DMS53 (cell line): ENCODE data around the gene GNA15.
"Not testable (repeated sequence)": the region's sequence is repeated elsewhere in the genome, so short reads cannot be mapped to it uniquely, and the experiment has no call there.

Source experiments
- DNase-seq: peaks from one replicate; lab custom pipeline; 2025; lab: John Stamatoyannopoulos, UW

Gene GNA15, protein sequence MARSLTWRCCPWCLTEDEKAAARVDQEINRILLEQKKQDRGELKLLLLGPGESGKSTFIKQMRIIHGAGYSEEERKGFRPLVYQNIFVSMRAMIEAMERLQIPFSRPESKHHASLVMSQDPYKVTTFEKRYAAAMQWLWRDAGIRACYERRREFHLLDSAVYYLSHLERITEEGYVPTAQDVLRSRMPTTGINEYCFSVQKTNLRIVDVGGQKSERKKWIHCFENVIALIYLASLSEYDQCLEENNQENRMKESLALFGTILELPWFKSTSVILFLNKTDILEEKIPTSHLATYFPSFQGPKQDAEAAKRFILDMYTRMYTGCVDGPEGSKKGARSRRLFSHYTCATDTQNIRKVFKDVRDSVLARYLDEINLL

GRCh38 chr19:3135961-3136683 lies at the start of gene GNA15:
GNA15 (plus strand) TSS chr19:3136033; CDS start chr19:3136451, 418 bp downstream.
- DNase-seq, result no peak

GRCh38 chr19:3087769-3088168 lies 48.1 kb upstream of the GNA15 start:
- DNase-seq, result no peak

- DNase-seq, result not testable (repeated sequence)
Measured at GRCh38 chr19:3089299-3089855, 46.5 kb upstream of the GNA15 start.

DNA sequence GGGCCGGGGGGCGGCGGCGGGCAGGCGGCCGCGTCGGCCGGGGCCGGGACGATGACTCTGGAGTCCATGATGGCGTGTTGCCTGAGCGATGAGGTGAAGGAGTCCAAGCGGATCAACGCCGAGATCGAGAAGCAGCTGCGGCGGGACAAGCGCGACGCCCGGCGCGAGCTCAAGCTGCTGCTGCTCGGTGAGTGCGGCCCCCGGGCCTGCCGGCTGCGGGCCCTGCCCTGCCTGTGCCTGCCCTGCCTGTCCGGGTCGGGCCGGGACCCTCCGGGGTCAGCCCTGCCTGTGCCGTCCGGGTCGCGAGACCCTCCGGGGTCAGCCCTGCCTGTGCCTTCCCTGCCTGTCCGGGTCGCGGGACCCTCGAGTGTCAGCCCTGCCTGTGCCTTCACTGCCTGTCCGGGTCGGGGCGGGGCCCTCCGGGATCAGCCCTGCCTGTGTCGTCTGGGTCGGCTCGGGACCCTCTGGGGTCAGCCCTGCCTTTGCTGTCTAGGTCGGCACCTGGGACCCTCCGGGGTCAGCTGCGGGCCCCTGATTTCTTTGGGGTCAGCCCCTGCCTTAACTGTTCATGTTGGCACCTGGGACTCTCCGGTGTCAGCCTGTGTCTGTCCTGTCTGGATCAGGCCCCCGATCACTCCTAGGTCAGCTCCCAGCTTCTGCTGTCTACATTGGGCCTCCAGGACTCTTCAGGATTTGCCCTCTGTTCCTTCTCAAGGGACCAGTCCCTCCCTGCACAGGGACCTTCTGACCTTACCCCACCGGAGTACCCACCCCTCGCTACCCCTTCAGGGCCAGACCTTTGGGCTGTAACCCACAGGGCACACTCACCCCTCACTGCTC lies 41.0 kb upstream of the GNA15 start:
- DNase-seq, result peak; percentile 49

DNA sequence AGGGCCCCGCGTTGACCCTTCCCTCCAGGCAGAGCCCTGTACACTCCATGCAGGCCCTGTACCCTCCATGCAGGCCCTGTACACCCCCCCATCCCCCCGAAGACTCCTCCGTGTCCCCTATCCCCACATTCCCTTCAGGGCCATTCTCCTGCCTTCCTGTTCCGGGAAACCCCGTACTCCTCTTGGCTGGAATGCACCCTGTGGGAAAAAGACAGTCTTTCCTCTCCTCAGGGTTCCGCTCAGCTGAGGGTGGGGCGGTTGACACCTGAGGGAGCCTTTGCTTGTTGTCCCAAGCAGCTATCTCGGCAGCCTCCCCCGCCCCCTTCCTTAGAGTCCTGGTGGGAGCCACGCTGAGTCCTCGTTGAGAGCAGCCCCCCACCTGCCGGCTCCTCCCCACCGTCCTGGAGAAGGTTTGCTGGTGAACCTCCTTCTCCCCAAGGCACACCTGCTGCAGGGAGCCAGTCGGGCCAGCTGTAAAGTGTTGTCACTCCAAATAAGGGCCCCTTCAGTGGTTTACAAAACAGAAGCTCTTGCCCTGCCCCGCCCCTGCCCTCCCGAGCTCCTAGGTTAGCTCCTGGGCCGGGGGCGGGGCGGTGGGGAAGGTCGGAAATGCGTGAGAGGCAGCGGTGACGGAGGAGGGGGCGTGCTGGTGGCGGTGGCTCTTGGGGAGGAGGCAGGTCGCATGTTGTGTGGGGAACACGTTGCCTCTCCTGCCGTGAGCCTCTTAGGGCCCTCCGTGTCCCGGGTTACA lies 40.2 kb upstream of the GNA15 start:
- DNase-seq, result no peak

- no peak for DNase-seq
Measured at GRCh38 chr19:3096267-3096901, 39.4 kb upstream of the GNA15 start.

- DNase-seq, result no peak
Measured at GRCh38 chr19:3096902-3097326, 38.9 kb upstream of the GNA15 start.

GRCh38 chr19:3097442-3097871 lies 38.4 kb upstream of the GNA15 start:
- no peak for DNase-seq

- DNase-seq, result no peak
Measured at GRCh38 chr19:3098141-3098514, 37.7 kb upstream of the GNA15 start.

- DNase-seq, result no peak
Measured at GRCh38 chr19:3098515-3099346, 37.1 kb upstream of the GNA15 start.

DNA sequence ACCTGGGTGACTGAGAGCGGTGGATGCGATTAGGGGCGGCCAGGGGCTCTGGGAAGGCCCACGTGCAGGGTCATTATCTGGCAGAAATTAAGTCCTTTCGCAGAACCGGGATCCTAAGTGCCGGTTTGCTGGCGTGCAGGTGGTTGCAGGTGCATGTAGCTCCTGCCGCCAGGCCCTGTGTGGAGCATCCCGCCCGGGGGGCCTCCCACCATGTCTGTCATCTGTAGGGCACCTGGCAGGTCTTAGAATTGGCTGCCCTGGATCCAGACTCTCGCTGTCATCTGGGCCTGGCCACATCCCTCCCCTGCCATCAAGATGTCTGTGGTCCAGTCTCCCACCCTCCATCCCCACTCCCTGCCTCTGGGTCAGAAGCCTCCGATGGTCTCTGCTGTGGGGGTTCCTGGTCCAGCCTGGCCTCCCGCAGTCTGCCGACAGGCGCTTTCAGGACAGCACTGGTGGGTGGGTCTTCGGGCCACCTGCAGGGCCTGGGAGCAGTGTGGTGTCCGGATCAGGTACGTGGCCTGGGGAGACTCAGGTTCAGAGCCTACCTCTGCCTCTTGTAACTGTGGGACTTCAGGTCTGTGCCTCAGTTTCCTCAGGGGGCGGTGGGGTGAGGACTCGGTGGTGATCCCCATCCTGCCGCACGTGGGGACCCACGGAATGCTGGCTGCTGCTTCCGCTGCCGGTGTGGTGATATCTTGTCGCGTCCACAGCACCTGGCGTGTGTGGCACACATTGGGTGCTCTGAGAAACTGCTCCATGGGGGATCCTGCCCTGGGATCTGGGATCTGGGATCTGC lies 36.3 kb upstream of the GNA15 start:
- no peak for DNase-seq

GRCh38 chr19:3100331-3100730 lies 35.5 kb upstream of the GNA15 start:
- DNase-seq, result no peak

DNA sequence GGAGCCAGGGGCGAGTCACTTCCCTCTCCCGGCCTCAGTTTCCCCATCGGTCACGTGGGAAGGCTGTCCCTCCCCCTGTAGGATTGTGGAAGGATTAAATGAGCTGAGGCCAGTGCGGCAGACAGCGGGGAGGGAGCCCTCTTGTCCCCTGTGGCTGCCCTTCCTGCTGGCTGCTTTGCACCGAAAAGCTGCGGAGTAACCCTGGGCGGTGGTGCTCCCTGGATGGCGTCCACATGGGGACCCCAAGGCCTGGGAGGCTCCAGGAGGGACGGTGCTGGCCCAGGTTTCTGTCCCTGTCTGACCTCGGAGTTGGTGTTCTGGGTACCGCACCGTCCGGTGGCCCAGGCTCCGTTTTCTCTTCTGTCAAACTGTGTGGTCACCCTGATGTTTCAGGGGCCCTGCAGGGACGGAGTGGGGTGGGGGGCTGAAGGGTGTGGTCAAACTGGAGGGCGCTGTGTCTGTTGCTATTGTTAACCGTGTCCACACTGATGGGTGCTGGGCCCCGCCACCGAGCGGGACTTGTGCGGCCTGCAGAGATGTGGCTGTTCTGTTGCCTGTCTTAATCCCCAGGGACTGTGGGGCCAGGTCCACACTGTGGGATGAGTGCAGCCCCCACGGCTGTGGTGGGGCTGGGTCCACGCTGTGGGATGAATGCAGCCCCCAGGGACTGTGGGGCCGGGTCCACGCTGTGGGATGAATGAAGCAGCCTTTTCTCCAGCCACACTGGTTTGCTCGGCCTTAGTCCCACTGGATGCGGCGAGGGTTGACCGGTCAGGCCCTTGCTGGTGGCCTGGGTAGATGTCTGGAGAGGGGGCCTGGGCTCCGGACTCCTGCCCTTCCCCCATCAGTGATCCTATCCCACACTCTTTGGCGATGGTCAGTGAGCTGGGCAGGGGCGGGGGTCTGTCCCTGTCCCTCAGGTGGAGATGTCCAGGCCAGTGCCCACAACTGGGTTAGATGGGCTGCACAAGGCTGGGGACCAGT lies 34.8 kb upstream of the GNA15 start:
- no peak for DNase-seq

DNA sequence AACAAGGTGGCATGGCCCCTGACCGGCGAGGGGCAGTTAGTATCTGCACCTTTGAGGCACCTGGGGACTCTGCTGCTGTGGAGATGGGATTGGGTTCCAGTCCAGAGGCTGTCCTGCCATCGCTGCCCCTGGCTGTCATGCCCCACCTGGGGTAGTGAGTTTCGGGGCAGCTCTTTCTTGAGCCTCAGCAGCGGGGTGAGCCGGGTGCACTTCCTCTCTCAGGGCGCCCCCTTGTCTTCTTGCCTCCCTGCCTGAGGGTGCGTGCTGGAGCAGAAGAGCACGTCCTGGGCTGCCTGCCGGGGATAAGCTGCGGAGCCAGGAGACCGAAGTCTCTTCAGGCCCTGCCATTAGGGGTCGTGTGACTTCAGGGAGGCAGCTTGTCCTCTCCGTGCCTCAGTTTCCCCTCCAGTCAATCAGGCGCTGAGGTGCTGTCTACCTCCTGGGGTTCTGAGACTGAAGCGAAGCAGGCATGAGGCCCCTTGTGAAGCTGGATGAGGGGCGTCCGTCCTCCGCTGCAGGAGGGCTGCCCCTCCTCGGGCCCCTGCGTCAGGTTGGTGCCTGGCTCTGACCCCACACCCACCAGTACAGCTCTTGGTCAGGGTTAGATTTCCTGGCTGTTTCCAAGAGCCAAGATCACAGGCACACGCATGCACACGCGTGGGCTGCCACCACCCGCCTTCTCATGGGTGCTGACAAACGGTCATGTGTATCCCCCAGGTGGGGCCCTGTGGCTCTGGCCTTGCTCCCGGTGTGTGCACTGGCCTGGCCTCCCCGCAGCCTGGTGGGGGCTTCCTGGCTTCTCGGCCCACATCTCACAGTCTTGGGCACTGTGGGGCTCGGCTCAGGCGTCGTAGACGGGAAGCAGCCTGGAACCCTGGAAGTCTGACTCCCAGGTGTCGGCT lies 33.3 kb upstream of the GNA15 start:
- no peak for DNase-seq

GRCh38 chr19:3104708-3104983 lies 31.2 kb upstream of the GNA15 start:
- no peak for DNase-seq

GRCh38 chr19:3105641-3106508 lies 30.0 kb upstream of the GNA15 start:
- DNase-seq, result no peak
